HuH-7 (cell line): Measurements from ENCODE around the gene BCAR1.

Experiments
- DNase-seq: peaks from one replicate; pipeline ENCODE4 v3.0.0; 2011; ENCODE audit warnings: low spot score

The BCAR1 gene

GRCh38 chr16:75238853-75239541 lies 12.4 kb downstream of the BCAR1 start:
- DNase-seq = no peak

- no peak for DNase-seq
These were observed 13.1 kb downstream of the BCAR1 start for GRCh38 chr16:75238132-75238852.

GRCh38 chr16:75237398-75238131 lies 13.9 kb downstream of the BCAR1 start:
- DNase-seq = no peak

GRCh38 chr16:75236736-75237397 lies 14.6 kb downstream of the BCAR1 start:
- no peak for DNase-seq

GRCh38 chr16:75236232-75236631 lies 15.2 kb downstream of the BCAR1 start:
- DNase-seq = no peak

GRCh38 chr16:75235721-75236193 lies 15.7 kb downstream of the BCAR1 start:
- DNase-seq = no peak

GRCh38 chr16:75234856-75235696 lies 16.3 kb downstream of the BCAR1 start:
- no peak for DNase-seq

GRCh38 chr16:75233611-75233938 lies 17.8 kb downstream of the BCAR1 start:
- DNase-seq = no peak

- DNase-seq = no peak
These were observed 19.9 kb downstream of the BCAR1 start for GRCh38 chr16:75231570-75231969.

- DNase-seq = no peak
These were observed 20.8 kb downstream of the BCAR1 start for GRCh38 chr16:75230471-75231110.

GRCh38 chr16:75229172-75230031 lies 22.0 kb downstream of the BCAR1 start:
- no peak for DNase-seq

- DNase-seq = no peak
These were observed 23.1 kb downstream of the BCAR1 start for GRCh38 chr16:75228143-75228976.

GRCh38 chr16:75227361-75228142 lies 23.9 kb downstream of the BCAR1 start:
- DNase-seq = no peak

GRCh38 chr16:75226550-75227360 lies 24.7 kb downstream of the BCAR1 start:
- no peak for DNase-seq

- no peak for DNase-seq
These were observed 25.5 kb downstream of the BCAR1 start for GRCh38 chr16:75225678-75226515.

- DNase-seq = no peak
These were observed 26.3 kb downstream of the BCAR1 start for GRCh38 chr16:75225092-75225491.
